Left lung (tissue), 10 donors: ENCODE data around the gene ARSB. TPM values are rescaled to one million over a fixed set of nuclear protein-coding genes. Genes with fewer than 3 reads are reported as not detected.

Experiments used
- ATAC-seq: fragments of 200-7000 bp; cut with Tn5 transposase; one replicate; pipeline ENCODE4 v1.9.1; 2020; ENCODE audit warnings: moderate library complexity
- DNase-seq, 4 donors: peaks; one replicate each; pipeline ENCODE4 v3.0.0-alpha.2; 2013 to 2020
- H3K27ac ChIP-seq, 2 donors: fragments of 200-600 bp; sonication (generic) in 1 of 2; one replicate each; pipeline versions ENCODE4 v1.5.0 to v1.8.0; 2020 to 2021
- H3K27me3 ChIP-seq, 2 donors: fragments of 200-600 bp; sonication (generic) in 1 of 2; one replicate each; pipeline versions ENCODE4 v1.5.0 to v1.8.0; 2020 to 2021
- H3K36me3 ChIP-seq, 2 donors: fragments of 200-600 bp; sonication (generic) in 1 of 2; one replicate each; pipeline versions ENCODE4 v1.5.0 to v1.8.0; 2020 to 2021
- H3K4me1 ChIP-seq, 2 donors: fragments of 200-600 bp; one replicate each; pipeline ENCODE4 v1.8.0; 2021
- H3K4me3 ChIP-seq, 2 donors: fragments of 200-600 bp; sonication (generic) in 1 of 2; one replicate each; pipeline versions ENCODE4 v1.5.0 to v1.8.0; 2020 to 2021; ENCODE audit warnings: mild to moderate bottlenecking in 1 of 2
- H3K9me3 ChIP-seq, 2 donors: fragments of 200-600 bp; sonication (generic) in 1 of 2; one replicate each; pipeline versions ENCODE4 v1.5.0 to v1.8.0; 2020 to 2021
- CTCF ChIP-seq, 2 donors: fragments of 200-600 bp; sonication (generic) in 1 of 2; IDR thresholded peaks; one replicate each; pipeline versions ENCODE4 v1.5.0 to v1.8.0; 2021; ENCODE audit warnings: antibody characterized with exemption in 2 of 2
- intact Hi-C, 2 donors: fragments of 100-400 bp; cut with DNase I; formaldehyde crosslinking; loops; one replicate each; pipeline versions ENCODE4 v1.11.2 to v1.14.2; 2022
- polyA plus RNA-seq, 6 donors: library from polyadenylated mRNA; unstranded; fragments of 120-200 nt; gene quantifications; one replicate each; pipeline ENCODE4 v1.2.1, GENCODE V29; 2013; ENCODE audit not compliant: insufficient read length in 6 of 6
- total RNA-seq, 2 donors: library from RNA; stranded (reverse); fragmentation: NEBNext Ultra II Directional; extraction: Animal tissue kit (Norgen Biotek cat#: 25700); gene quantifications; one replicate each; pipeline ENCODE4 v1.2.1, GENCODE V29; 2021
- donor health status: DM: no; HTN: yes; CAD: no.
- donor health status: DM: no; HTN: no; CAD: no.

Gene ARSB
- total and polyA plus RNA-seq, 8 donors, result 13.2 to 26.0 (median 16.8) TPM

- Histone ChIP-seq H3K4me3 (no peak overlapping the region), H3K27ac (no peak overlapping the region), H3K27me3 (no peaks in the 10 kb centered on the region), H3K36me3 (no peaks in the 10 kb centered on the region), H3K9me3 (no peaks in the 10 kb centered on the region), H3K4me1 (no peaks in the 10 kb centered on the region)
- no peak for TF ChIP-seq CTCF (IDR thresholded peaks at IDR 0.05)
- DNase-seq (no peak), ATAC-seq (no peak)
- intact Hi-C loops, result no loop called here
Observed at GRCh38 chr5:78804995-78805394, 180.1 kb downstream of the ARSB start.

- H3K27ac ChIP-seq, result no peak overlapping the region
- no peak for TF ChIP-seq CTCF (IDR thresholded peaks at IDR 0.05)
- peaks cover 0 to 5% of the 10 kb centered on the region in 2 donors for H3K4me1 ChIP-seq
- H3K27me3 ChIP-seq, result no peaks in the 10 kb centered on the region
- intact Hi-C loops, result no loop called here
- ATAC-seq (no peak), DNase-seq (no peak)
- H3K4me3 ChIP-seq, result no peak overlapping the region
- H3K9me3 ChIP-seq, result no peaks in the 10 kb centered on the region
- no peaks in the 10 kb centered on the region for H3K36me3 ChIP-seq
Observed at GRCh38 chr5:78803941-78804340, 181.2 kb downstream of the ARSB start.

GRCh38 chr5:78803353-78803752 lies 181.8 kb downstream of the ARSB start:
- peak; percentile 60 for ATAC-seq
- Histone ChIP-seq H3K4me3 (no peak overlapping the region), H3K27me3 (no peaks in the 10 kb centered on the region), H3K27ac (no peak overlapping the region), H3K36me3 (no peaks in the 10 kb centered on the region), H3K9me3 (no peaks in the 10 kb centered on the region), H3K4me1 (peaks cover 0 to 10% of the 10 kb centered on the region in 2 donors)
- peak in 3 of 4 donors; percentile 58 to 83 (median 75) for DNase-seq
- intact Hi-C loops, result no loop called here
- no peak for TF ChIP-seq CTCF (IDR thresholded peaks at IDR 0.05)

- H3K4me1 ChIP-seq, result peaks cover 0 to 10% of the 10 kb centered on the region in 2 donors
- no peak for DNase-seq
- no peak overlapping the region for H3K4me3 ChIP-seq
- TF ChIP-seq CTCF (IDR thresholded peaks at IDR 0.05), result no peak
- intact Hi-C loops, result no loop called here
- ATAC-seq, result no peak
- no peaks in the 10 kb centered on the region for H3K36me3 ChIP-seq
- no peaks in the 10 kb centered on the region for H3K9me3 ChIP-seq
- no peaks in the 10 kb centered on the region for H3K27me3 ChIP-seq
- no peak overlapping the region for H3K27ac ChIP-seq
Observed at GRCh38 chr5:78801413-78801812, 183.7 kb downstream of the ARSB start.

- Histone ChIP-seq H3K9me3 (no peaks in the 10 kb centered on the region), H3K36me3 (no peaks in the 10 kb centered on the region), H3K27ac (no peak overlapping the region), H3K4me3 (no peak overlapping the region), H3K27me3 (no peaks in the 10 kb centered on the region), H3K4me1 (peaks cover 0 to 10% of the 10 kb centered on the region in 2 donors)
- intact Hi-C loops, result no loop called here
- TF ChIP-seq CTCF (IDR thresholded peaks at IDR 0.05), result no peak
- peak; percentile 27 for ATAC-seq
- no peak for DNase-seq
Observed at GRCh38 chr5:78799266-78800017, 185.7 kb downstream of the ARSB start.
